ENCODE results near the gene PDXP.

GRCh38 chr22:37708580-37709444 is 50.3 kb downstream of the PDXP start:
- TF ChIP-seq POLR2A (IDR thresholded peaks at IDR 0.05; ENCODE audit: low read depth, low read length) (no peak), POLR2AphosphoS5 (IDR thresholded peaks at IDR 0.05; ENCODE audit: low read depth, low read length) (no peak)
